ENCODE measurements around the gene CD1D. TPM values are rescaled to one million over a fixed set of nuclear protein-coding genes. Genes with fewer than 3 reads are reported as not detected.
A peak's percentile ranks its signal among the peaks of the same experiment; 100 is the strongest.
"Not testable (repeated sequence)": the region's sequence is repeated elsewhere in the genome, so short reads cannot be mapped to it uniquely, and the experiment has no call there.

The CD1D gene
- total RNA-seq, 1 donor from 2014 or later: 3.9 TPM

DNA sequence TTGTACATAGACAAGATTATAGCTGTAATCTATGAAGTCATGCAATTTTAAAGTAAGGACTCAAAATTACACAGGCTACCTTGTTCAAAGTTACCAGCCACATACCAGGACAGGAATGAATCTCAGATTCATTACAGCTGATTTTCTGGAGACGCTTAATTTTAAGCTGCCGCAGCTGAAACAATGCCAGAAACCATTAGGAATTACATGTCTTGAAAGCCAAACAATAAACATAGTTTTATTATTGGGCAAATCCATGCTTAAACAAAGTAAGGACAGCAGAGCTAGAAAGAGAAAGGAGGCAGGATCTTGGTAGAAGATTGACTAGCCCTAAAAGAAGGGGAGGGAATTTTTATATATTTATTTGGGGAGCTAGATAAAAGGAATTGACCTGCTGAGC, 19.2 kb upstream of the CD1D start:
- TF ChIP-seq, protein P1, sequence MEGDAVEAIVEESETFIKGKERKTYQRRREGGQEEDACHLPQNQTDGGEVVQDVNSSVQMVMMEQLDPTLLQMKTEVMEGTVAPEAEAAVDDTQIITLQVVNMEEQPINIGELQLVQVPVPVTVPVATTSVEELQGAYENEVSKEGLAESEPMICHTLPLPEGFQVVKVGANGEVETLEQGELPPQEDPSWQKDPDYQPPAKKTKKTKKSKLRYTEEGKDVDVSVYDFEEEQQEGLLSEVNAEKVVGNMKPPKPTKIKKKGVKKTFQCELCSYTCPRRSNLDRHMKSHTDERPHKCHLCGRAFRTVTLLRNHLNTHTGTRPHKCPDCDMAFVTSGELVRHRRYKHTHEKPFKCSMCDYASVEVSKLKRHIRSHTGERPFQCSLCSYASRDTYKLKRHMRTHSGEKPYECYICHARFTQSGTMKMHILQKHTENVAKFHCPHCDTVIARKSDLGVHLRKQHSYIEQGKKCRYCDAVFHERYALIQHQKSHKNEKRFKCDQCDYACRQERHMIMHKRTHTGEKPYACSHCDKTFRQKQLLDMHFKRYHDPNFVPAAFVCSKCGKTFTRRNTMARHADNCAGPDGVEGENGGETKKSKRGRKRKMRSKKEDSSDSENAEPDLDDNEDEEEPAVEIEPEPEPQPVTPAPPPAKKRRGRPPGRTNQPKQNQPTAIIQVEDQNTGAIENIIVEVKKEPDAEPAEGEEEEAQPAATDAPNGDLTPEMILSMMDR (IDR thresholded peaks at IDR 0.05; ENCODE audit: insufficient read depth, low read length, severe bottlenecking): no peak
- FAIRE-seq (no peak), DNase-seq (ENCODE audit: low read depth) (no peak)
- no peak overlapping the region for H3K4me3 ChIP-seq (ENCODE audit: low read depth, low read length)
- no peaks in the 10 kb centered on the region for H3K36me3 ChIP-seq (ENCODE audit: control insufficient read depth, insufficient read depth, low read length)
- H3K27me3 ChIP-seq (ENCODE audit: control insufficient read depth, insufficient read depth, low read length): no peaks in the 10 kb centered on the region

DNA sequence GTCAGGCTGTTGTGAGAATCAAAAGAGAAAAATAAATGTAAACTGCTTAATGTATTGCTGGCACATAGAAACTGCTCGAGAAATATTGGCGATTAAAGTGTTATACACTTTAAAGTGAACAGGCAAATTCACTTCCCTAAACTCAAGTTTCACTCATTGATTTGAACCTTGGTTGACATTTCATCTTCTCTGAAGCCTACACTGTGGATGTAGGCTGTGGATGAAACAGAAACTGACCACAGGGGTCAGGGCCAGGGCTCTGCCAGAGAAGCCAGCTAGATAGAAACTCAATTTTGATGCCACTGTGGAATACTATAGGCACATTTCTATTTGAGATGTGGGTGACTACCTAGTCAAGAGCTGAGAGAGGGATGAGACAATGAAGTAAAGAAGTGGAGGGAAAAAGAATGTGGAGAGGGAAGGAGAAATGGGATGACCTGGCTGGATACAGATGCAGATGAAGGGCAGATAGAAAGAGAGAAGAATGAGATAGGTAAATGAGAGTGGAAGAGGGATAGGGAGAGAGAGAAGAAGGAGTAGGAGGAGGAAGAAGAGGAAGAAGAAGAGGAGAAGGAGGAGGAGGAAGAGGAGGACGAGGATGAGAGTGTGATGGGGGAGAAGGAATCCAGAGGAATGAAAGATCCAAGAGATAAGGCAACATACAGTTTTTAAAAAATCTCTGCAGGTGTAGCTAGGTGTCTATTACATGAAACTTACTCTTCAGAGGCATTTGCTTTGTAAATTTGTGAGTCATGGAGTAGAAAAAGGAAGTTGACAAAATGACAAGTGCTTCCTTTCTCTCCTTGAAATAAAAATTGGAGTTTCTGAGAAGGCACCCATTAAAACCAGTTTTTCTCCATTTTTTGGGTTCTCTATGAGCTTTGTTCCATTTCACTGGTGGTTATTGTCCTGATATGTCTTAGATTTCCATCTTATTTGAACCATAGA, 17.4 kb upstream of the CD1D start:
- TF ChIP-seq, protein P1 (IDR thresholded peaks at IDR 0.05; ENCODE audit: insufficient read depth, low read length, severe bottlenecking): no peak
- peak; percentile 50 for DNase-seq (ENCODE audit: low read depth)
- FAIRE-seq: no peak

DNA sequence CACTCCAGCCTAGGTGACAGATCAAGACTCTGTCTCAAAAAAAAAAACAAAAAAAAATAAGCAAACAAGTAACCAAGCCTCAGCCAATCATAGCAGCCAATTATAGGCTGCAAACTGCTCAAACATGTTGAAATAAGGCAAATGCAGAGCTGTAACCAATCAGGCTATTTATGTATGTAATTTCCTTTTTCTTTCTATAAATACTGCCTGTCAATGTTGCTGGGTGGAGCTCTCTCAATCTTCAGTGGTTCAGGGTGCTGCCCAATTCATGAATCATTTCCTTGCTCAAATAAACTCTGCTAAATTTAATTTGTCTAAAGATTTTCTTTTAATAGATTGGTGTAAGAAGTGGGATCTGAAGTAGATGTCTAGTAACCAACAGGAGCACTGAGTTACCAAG, 11.6 kb upstream of the CD1D start:
- TF ChIP-seq, protein P1 (IDR thresholded peaks at IDR 0.05; ENCODE audit: insufficient read depth, low read length, severe bottlenecking): no peak
- DNase-seq (ENCODE audit: low read depth) (peak; percentile 57), FAIRE-seq (no peak)
- no peaks in the 10 kb centered on the region for H3K36me3 ChIP-seq (ENCODE audit: control insufficient read depth, insufficient read depth, low read length)
- no peaks in the 10 kb centered on the region for H3K27me3 ChIP-seq (ENCODE audit: control insufficient read depth, insufficient read depth, low read length)
- no peak overlapping the region for H3K4me3 ChIP-seq (ENCODE audit: low read depth, low read length)

More for the DNA sequence above, 17.4 kb upstream of the CD1D start:
- Histone ChIP-seq H3K36me3 (ENCODE audit: control insufficient read depth, insufficient read depth, low read length) (no peaks in the 10 kb centered on the region), H3K4me3 (ENCODE audit: low read depth, low read length) (no peak overlapping the region), H3K27me3 (ENCODE audit: control insufficient read depth, insufficient read depth, low read length) (no peaks in the 10 kb centered on the region)

DNA sequence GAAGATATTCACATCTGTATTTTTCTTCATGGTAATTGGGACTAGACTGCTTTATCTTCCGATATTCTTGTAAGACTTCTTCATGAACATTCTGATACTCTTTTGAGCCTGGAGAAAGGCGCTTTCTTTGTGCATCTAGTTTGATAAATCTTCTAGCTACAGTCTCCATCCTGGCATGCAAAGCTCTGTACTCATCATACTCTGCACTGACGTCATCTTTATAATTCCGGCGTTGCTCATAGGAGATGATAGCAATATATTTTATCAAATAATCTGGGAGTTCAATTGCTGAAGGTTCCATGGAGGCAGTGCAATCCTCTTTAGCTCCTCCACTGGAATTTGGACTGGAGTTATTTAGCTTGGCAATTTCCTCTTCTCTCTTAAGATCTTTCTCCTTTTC, 4.8 kb upstream of the CD1D start:
- DNase-seq (ENCODE audit: low read depth); H3K4me3 ChIP-seq (ENCODE audit: low read depth, low read length); H3K36me3 ChIP-seq (ENCODE audit: control insufficient read depth, insufficient read depth, low read length); H3K27me3 ChIP-seq (ENCODE audit: control insufficient read depth, insufficient read depth, low read length): not testable (repeated sequence)
- FAIRE-seq: peak; percentile 40

DNA sequence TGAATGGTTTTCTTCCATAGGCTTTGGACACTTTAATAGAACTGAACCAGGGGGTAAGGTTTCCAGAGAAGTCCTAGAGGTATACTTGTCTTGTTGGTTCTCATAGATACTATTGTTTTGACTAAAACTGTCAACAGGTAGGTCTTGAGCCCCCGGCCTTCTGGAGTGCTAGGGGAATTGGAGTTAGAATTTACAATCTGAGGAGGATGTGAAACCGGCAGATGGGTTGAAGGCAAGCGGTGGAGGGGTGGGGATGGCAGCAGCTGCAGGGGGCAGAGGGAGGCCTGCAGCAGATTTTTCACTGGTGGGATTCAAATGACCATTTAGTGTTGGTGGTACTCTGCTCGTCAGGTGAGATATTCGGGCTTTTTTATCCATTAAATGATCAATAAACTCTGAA, 4.3 kb upstream of the CD1D start:
- Histone ChIP-seq H3K27me3 (ENCODE audit: control insufficient read depth, insufficient read depth, low read length) (no peaks in the 10 kb centered on the region), H3K36me3 (ENCODE audit: control insufficient read depth, insufficient read depth, low read length) (no peaks in the 10 kb centered on the region), H3K4me3 (ENCODE audit: low read depth, low read length) (no peak overlapping the region)
- TF ChIP-seq, protein P1 (IDR thresholded peaks at IDR 0.05; ENCODE audit: insufficient read depth, low read length, severe bottlenecking): no peak
- no peak for FAIRE-seq
- no peak for DNase-seq (ENCODE audit: low read depth)

DNA sequence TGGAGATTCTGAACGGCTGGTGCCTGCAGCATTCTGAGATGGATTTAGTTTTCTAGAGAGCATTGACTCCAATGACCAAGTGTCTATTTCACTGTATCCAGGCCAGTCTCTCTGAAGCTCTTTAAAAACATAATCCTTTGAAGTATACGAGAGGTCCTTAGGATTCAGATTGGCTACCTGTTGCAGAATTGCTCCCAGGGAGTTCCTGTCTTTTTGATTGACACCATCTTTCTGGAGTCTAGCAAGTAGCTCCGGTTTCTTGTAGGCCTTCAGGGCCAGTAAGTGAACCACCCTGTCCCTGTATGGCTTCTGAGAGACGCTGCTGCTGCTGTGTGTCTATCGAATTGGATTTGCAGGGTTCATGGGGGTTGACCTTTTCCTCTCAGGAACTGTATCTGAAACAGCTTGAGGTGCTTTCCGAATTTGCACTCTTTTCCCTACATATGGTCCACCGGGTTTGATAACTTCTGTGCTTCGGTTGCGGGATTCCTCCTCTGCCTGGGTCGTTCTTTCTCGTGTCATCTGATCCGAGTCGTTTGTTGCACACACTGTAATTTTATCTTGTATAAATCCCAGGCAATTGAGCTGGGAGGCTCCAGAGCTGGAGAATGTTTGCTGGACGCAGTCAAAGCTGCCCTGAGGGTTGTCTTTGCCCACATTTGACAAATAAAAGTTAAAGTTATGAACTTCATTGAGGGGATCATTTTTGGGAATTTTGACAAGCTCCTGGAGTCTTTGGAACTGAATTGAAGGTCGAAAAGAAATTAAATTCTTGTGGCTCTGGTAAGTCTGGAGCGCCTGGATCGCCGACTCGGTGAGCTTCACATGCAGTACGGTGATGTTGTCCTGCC, 3.6 kb upstream of the CD1D start:
- H3K36me3 ChIP-seq (ENCODE audit: control insufficient read depth, insufficient read depth, low read length); FAIRE-seq; H3K27me3 ChIP-seq (ENCODE audit: control insufficient read depth, insufficient read depth, low read length); DNase-seq (ENCODE audit: low read depth): not testable (repeated sequence)
- H3K4me3 ChIP-seq (ENCODE audit: low read depth, low read length): peak overlapping the region; percentile 37
